Measurements from ENCODE around the gene PRMT7. TPM values are rescaled to one million over a fixed set of nuclear protein-coding genes. Genes with fewer than 3 reads are reported as not detected.

The PRMT7 gene
- total RNA-seq, 1 experiment from 2014 or later, result 59.3 TPM

GRCh38 chr16:68378436-68379415 lies 67.9 kb downstream of the PRMT7 start:
- Mint-ChIP-seq H3K36me3 (no peaks in the 10 kb centered on the region), H3K4me3 (no peak overlapping the region), H3K9me3 (no peaks in the 10 kb centered on the region), H3K27me3 (ENCODE audit: low read depth) (no peaks in the 10 kb centered on the region), H3K27ac (no peak overlapping the region), H3K4me1 (peaks cover 8% of the 10 kb centered on the region)
- ChIA-PET CTCF (interaction anchor here (0.7 to 2.0 kb wide), 8 partner anchors 12 to 109 kb away, joined by 3 to 13 read pairs (median 5); no protein-coding TSS in a partner anchor), POLR2A (no interaction called here)
- TF ChIP-seq JAZF1 (CRISPR knock-in tag; IDR thresholded peaks at IDR 0.05) (no peak), USF2 (CRISPR knock-in tag; IDR thresholded peaks at IDR 0.05) (no peak), TP53 (CRISPR knock-in tag; IDR thresholded peaks at IDR 0.05) (no peak), MXD4 (CRISPR knock-in tag; IDR thresholded peaks at IDR 0.05; ENCODE audit: borderline replicate concordance) (no peak), HMGA2 (CRISPR knock-in tag; IDR thresholded peaks at IDR 0.05) (no peak), PRDM15 (CRISPR knock-in tag; IDR thresholded peaks at IDR 0.05) (no peak), ZBTB21 (CRISPR knock-in tag; IDR thresholded peaks at IDR 0.05; ENCODE audit: borderline replicate concordance) (no peak), ZNF532 (CRISPR knock-in tag; IDR thresholded peaks at IDR 0.05; ENCODE audit: borderline replicate concordance) (no peak), ATF1 (CRISPR knock-in tag; IDR thresholded peaks at IDR 0.05) (no peak)
- no peak for ATAC-seq
- no peak for DNase-seq (ENCODE audit: low spot score)

GRCh38 chr16:68379472-68380347 lies 68.9 kb downstream of the PRMT7 start:
- DNase-seq (ENCODE audit: low spot score), result no peak
- H3K27me3 Mint-ChIP-seq (ENCODE audit: low read depth), result no peaks in the 10 kb centered on the region
- ATAC-seq, result no peak
- ChIA-PET POLR2A (no interaction called here), CTCF (no interaction called here)
- no peaks in the 10 kb centered on the region for H3K36me3 Mint-ChIP-seq
- H3K9me3 Mint-ChIP-seq, result no peaks in the 10 kb centered on the region
- TF ChIP-seq RORB (CRISPR knock-in tag; IDR thresholded peaks at IDR 0.05), result no peak
- TF ChIP-seq ZNF416 (CRISPR knock-in tag; IDR thresholded peaks at IDR 0.05), result no peak
- no peak for TF ChIP-seq ZNF317 (CRISPR knock-in tag; IDR thresholded peaks at IDR 0.05; ENCODE audit: borderline replicate concordance, low read depth)
- TF ChIP-seq SMAD3 (CRISPR knock-in tag; IDR thresholded peaks at IDR 0.05; ENCODE audit: borderline replicate concordance), result no peak
- no peak for TF ChIP-seq ZNF423 (CRISPR knock-in tag; IDR thresholded peaks at IDR 0.05)
- TF ChIP-seq ATF1 (CRISPR knock-in tag; IDR thresholded peaks at IDR 0.05), result no peak
- no peak for TF ChIP-seq ZBTB43 (CRISPR knock-in tag; IDR thresholded peaks at IDR 0.05)
- no peak for TF ChIP-seq OVOL2 (CRISPR knock-in tag; IDR thresholded peaks at IDR 0.05; ENCODE audit: borderline replicate concordance)
- no peak for TF ChIP-seq ATF3 (CRISPR knock-in tag; conservative IDR thresholded peaks at IDR 0.05)
- no peak for TF ChIP-seq CBFB (CRISPR knock-in tag; IDR thresholded peaks at IDR 0.05; ENCODE audit: low read depth)
- no peak overlapping the region for H3K4me3 Mint-ChIP-seq
- H3K4me1 Mint-ChIP-seq, result peaks cover 18% of the 10 kb centered on the region
- H3K27ac Mint-ChIP-seq, result no peak overlapping the region
